PC-3 (cell line): ENCODE data around the gene SAP30BP. TPM values are rescaled to one million over a fixed set of nuclear protein-coding genes. Genes with fewer than 3 reads are reported as not detected.
A peak's percentile ranks its signal among the peaks of the same experiment; 100 is the strongest.

Experiments used
- ATAC-seq: fragments of 200-7000 bp; cut with Tn5 transposase; 2 replicates; pipeline ENCODE4 v1.9.1; 2020; ENCODE audit warnings: mild to moderate bottlenecking, moderate library complexity
- BruUV-seq: library from RNA; stranded (reverse); fragments of 400-500 nt; replicated peaks from 2 replicates; lab custom pipeline; 2021; lab: Mats Ljungman, UMichigan
- CTCF ChIA-PET: fragments of 300-600 bp; sonication (Branson Sonifier 250); formaldehyde crosslinking; loops from one replicate; lab custom pipeline; 2022; ENCODE audit warnings: antibody characterized with exemption; lab: Charles Lee
- POLR2A ChIA-PET: fragments of 300-600 bp; sonication (Branson Sonifier 250); formaldehyde crosslinking; loops from one replicate; lab custom pipeline; 2022; ENCODE audit warnings: antibody characterized with exemption; ENCODE audit not compliant: unreplicated experiment; lab: Charles Lee
- DNase-seq: peaks from one replicate; pipeline ENCODE4 v3.0.0-alpha.2; 2015
- H2AFZ ChIP-seq: fragments of 300-600 bp; sonication (generic); 2 replicates; pipeline ENCODE4 v1.6.0; 2016; ENCODE audit warnings: antibody characterized with exemption, low read length
- H3F3A ChIP-seq: fragments of 300-600 bp; sonication (generic); one replicate; pipeline ENCODE4 v1.6.0; 2017; ENCODE audit warnings: antibody characterized with exemption, low read length, control low read depth, mild to moderate bottlenecking; ENCODE audit not compliant: unreplicated experiment
- H3K27ac ChIP-seq: fragments of 300-600 bp; sonication (generic); 2 replicates; pipeline ENCODE4 v1.5.1; 2016; ENCODE audit warnings: mild to moderate bottlenecking, low read length
- H3K27me3 ChIP-seq: fragments of 300-600 bp; sonication (generic); 2 replicates; pipeline ENCODE4 v1.6.1; 2016; ENCODE audit warnings: low read length, mixed read lengths
- H3K36me3 ChIP-seq: fragments of 300-600 bp; sonication (generic); 2 replicates; pipeline ENCODE4 v1.6.1; 2016; ENCODE audit warnings: low read depth, mixed run types, low read length, mixed read lengths
- H3K4me1 ChIP-seq: fragments of 300-600 bp; sonication (generic); 2 replicates; pipeline ENCODE4 v1.5.1; 2016; ENCODE audit warnings: low read length; ENCODE audit not compliant: insufficient read depth
- H3K4me2 ChIP-seq: fragments of 300-600 bp; sonication (generic); 2 replicates; pipeline ENCODE4 v1.6.0; 2016; ENCODE audit warnings: low read length
- H3K4me3 ChIP-seq: fragments of 300-600 bp; sonication (generic); 2 replicates; pipeline ENCODE4 v1.5.1; 2016; ENCODE audit warnings: mild to moderate bottlenecking, low read length, mixed read lengths
- H3K79me2 ChIP-seq: fragments of 300-600 bp; sonication (generic); 2 replicates; pipeline ENCODE4 v1.6.1; 2017; ENCODE audit warnings: low read length, mixed read lengths
- H3K9ac ChIP-seq: fragments of 300-600 bp; sonication (generic); 2 replicates; pipeline ENCODE4 v1.6.0; 2016; ENCODE audit warnings: mild to moderate bottlenecking, low read length
- H3K9me2 ChIP-seq: fragments of 300-600 bp; sonication (generic); replicated peaks from 2 replicates; pipeline ENCODE4 v1.6.1; 2016; ENCODE audit warnings: mixed run types, low read length, mixed read lengths
- H3K9me3 ChIP-seq: fragments of 300-600 bp; sonication (generic); 2 replicates; pipeline ENCODE4 v1.6.1; 2016; ENCODE audit warnings: low read length, mixed read lengths
- H4K20me1 ChIP-seq: fragments of 300-600 bp; sonication (generic); 2 replicates; pipeline ENCODE4 v1.6.1; 2016; ENCODE audit warnings: low read length, mixed read lengths
- CTCF ChIP-seq: fragments of 300-600 bp; sonication (generic); conservative IDR thresholded peaks from 2 replicates; pipeline ENCODE4 v1.5.1; 2017; ENCODE audit warnings: antibody characterized with exemption, low read depth, mild to moderate bottlenecking, low read length
- EZH2 ChIP-seq: fragments of 300-600 bp; sonication (generic); IDR thresholded peaks from one replicate; pipeline ENCODE4 v1.6.1; 2017; ENCODE audit warnings: antibody characterized with exemption, mild to moderate bottlenecking, low read length; ENCODE audit not compliant: unreplicated experiment
- EZH2phosphoT487 ChIP-seq: fragments of 300-600 bp; sonication (generic); IDR thresholded peaks from 2 replicates; pipeline ENCODE4 v1.6.1; 2018; ENCODE audit warnings: mild to moderate bottlenecking, antibody characterized with exemption, low read length, borderline replicate concordance
- intact Hi-C: fragments of 100-400 bp; cut with micrococcal nuclease; formaldehyde crosslinking; loops from 2 replicates; pipeline ENCODE4 v1.9.0; 2023
- total RNA-seq: library from RNA; depleted of rRNA; stranded (reverse); fragments of >200 nt; gene quantifications from 2 replicates; pipeline ENCODE4 v1.2.3, GENCODE V29; 2014

Gene SAP30BP
- total RNA-seq, 1 experiment from 2014 or later: 97.8 TPM

DNA sequence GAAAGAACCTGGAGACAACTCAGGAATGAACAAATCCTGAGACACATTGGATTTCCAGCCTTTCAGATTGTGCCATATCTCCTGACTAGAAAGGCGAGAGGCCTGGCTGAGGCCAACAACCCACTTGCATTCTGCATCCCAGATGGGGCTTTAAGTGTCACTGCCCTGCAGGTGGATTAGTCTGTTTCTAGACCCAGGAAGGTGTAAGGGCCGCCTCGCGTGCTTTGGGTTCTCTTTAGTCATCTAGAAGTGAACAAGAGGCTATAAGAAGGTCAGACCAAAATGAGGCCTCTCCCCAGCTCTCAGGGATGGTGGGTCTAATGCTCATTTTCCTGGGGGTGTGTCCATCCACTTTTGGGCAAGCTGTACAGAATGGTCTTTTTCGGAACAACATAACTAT lies 4.9 kb downstream of the SAP30BP start:
- H4K20me1 ChIP-seq: peaks cover 14% of the 10 kb centered on the region; the same call in 1 of the 2 replicates
- TF ChIP-seq CTCF (no peak), EZH2 (no peak), EZH2phosphoT487 (no peak)
- H3K4me2 ChIP-seq: no peak overlapping the region
- no peaks in the 10 kb centered on the region for H3K9me3 ChIP-seq
- POLR2A ChIA-PET: no interaction called here
- no peaks in the 10 kb centered on the region for H3K27me3 ChIP-seq
- intact Hi-C loops: no loop called here
- no peak overlapping the region for H3K4me3 ChIP-seq
- H2AFZ ChIP-seq: no peak overlapping the region
- CTCF ChIA-PET: interaction anchor here (0.6 kb wide), 1 partner anchor 78 kb away, joined by 3 read pairs; no protein-coding TSS in a partner anchor
- DNase-seq: no peak
- H3K27ac ChIP-seq: no peak overlapping the region
- no peaks in the 10 kb centered on the region for H3K9me2 ChIP-seq
- peaks cover 18% of the 10 kb centered on the region for H3F3A ChIP-seq
- peaks cover 81% of the 10 kb centered on the region for H3K79me2 ChIP-seq
- no peak for ATAC-seq
- H3K4me1 ChIP-seq: peaks cover 11% of the 10 kb centered on the region
- BruUV-seq: no TSS peak
- H3K36me3 ChIP-seq: peaks cover 61% of the 10 kb centered on the region
- H3K9ac ChIP-seq: no peak overlapping the region

DNA sequence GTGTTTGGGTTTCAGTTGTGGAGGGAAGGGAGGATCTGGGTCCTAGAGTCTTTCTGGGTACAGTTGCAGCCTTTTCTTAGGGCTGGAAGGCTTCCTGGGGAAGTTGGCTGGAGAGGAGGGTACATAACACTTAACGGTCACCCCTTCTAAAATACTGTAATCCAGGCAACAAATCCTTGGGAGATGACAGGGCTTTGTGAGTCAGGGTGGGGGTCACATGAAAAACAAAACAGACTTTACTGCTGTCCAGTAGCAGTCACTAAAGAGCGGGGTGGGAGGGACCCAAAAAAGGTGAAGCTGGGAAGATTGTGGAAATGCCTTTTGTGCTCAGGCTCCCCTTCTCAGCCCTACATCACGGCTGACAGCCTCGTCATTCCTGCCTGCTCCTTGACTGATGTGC lies 6.3 kb downstream of the SAP30BP start:
- no peak for TF ChIP-seq EZH2
- TF ChIP-seq CTCF: no peak
- TF ChIP-seq EZH2phosphoT487: no peak
- Histone ChIP-seq H3K36me3 (peaks cover 70% of the 10 kb centered on the region), H3K27ac (no peak overlapping the region), H3F3A (peaks cover 18% of the 10 kb centered on the region), H3K9me3 (no peaks in the 10 kb centered on the region), H3K4me3 (no peak overlapping the region), H3K27me3 (no peaks in the 10 kb centered on the region), H3K9me2 (no peaks in the 10 kb centered on the region), H3K4me1 (peaks cover 8% of the 10 kb centered on the region), H2AFZ (no peak overlapping the region), H4K20me1 (peaks cover 9% of the 10 kb centered on the region; the same call in 1 of the 2 replicates), H3K79me2 (peaks cover 77% of the 10 kb centered on the region), H3K4me2 (no peak overlapping the region), H3K9ac (no peak overlapping the region)
- ChIA-PET CTCF (interaction anchor here (0.6 to 1.2 kb wide), 2 partner anchors 19 to 75 kb away, joined by 3 read pairs; no protein-coding TSS in a partner anchor), POLR2A (no interaction called here)
- DNase-seq (no peak), ATAC-seq (peak; percentile 31; the same call in 1 of the 2 replicates)
- no TSS peak for BruUV-seq
- intact Hi-C loops: no loop called here

GRCh38 chr17:75676461-75676860 lies 9.3 kb downstream of the SAP30BP start:
- Histone ChIP-seq H3K79me2 (peaks cover 68% of the 10 kb centered on the region), H4K20me1 (no peaks in the 10 kb centered on the region), H3K36me3 (peaks cover 52% of the 10 kb centered on the region), H3K4me3 (no peak overlapping the region), H3K9me2 (no peaks in the 10 kb centered on the region), H2AFZ (no peak overlapping the region), H3K9me3 (no peaks in the 10 kb centered on the region), H3K9ac (no peak overlapping the region), H3K4me1 (peaks cover 31% of the 10 kb centered on the region), H3K4me2 (no peak overlapping the region), H3K27ac (no peak overlapping the region), H3F3A (peaks cover 18% of the 10 kb centered on the region), H3K27me3 (no peaks in the 10 kb centered on the region)
- TF ChIP-seq CTCF (no peak), EZH2phosphoT487 (no peak), EZH2 (no peak)
- intact Hi-C loops: no loop called here
- DNase-seq (no peak), ATAC-seq (no peak)
- BruUV-seq: no TSS peak
- POLR2A ChIA-PET: no interaction called here
- CTCF ChIA-PET: interaction anchor here (0.5 kb wide), 1 partner anchor 71 kb away, joined by 3 read pairs; no protein-coding TSS in a partner anchor
